HepG2 (cell line): Measurements from ENCODE around the gene GALC. TPM values are rescaled to one million over a fixed set of nuclear protein-coding genes. Genes with fewer than 3 reads are reported as not detected.

Experiments used
- ATAC-seq: fragments of 200-7000 bp; cut with Tn5 transposase; 3 replicates; pipeline ENCODE4 v1.9.1; 2020; ENCODE audit warnings: mild to moderate bottlenecking, moderate library complexity
- BruUV-seq: library from RNA; stranded (reverse); fragments of 400-500 nt; replicated peaks from 2 replicates; lab custom pipeline; 2021; lab: Mats Ljungman, UMichigan
- CTCF ChIA-PET: fragments of 300-600 bp; formaldehyde crosslinking; extraction: SDS; loops from one replicate; lab custom pipeline; 2021; ENCODE audit warnings: low total read pairs, inconsistent platforms, low intra/inter-chr PET ratio; lab: Yijun Ruan, JAX
- POLR2A ChIA-PET: fragments of 350-600 bp; sonication (Branson Sonifier 250); formaldehyde crosslinking; loops from one replicate; lab custom pipeline; 2020; ENCODE audit warnings: antibody characterized with exemption, inconsistent platforms; lab: Yijun Ruan, JAX
- DNase-seq: peaks from one replicate; pipeline ENCODE4 v3.0.0-alpha.2; 2015; ENCODE audit warnings: low spot score
- FAIRE-seq: peaks from 3 replicates; lab custom pipeline; 2011; peaks lifted over from hg19 to GRCh38; lab: Jason Lieb, UNC
- H2AFZ ChIP-seq: one replicate; pipeline ENCODE4 v1.6.1; 2011; ENCODE audit warnings: low read length, inconsistent platforms
- H3K27ac ChIP-seq: fragments of 300-600 bp; 3 replicates; pipeline ENCODE4 v1.8.0; 2011; ENCODE audit warnings: mixed run types, mild to moderate bottlenecking, mixed read lengths, low read length, inconsistent platforms; ENCODE audit not compliant: insufficient read depth; ENCODE audit errors: extremely low read length
- H3K27me3 ChIP-seq, 2 experiments: fragments of 200-600 bp in 1 of 2; 2 replicates in 1 of 2; 3 replicates in 1 of 2; pipeline versions ENCODE4 v1.6.0 to v1.8.0; 2011; ENCODE audit warnings: low read length in 2 of 2, mild to moderate bottlenecking in 2 of 2, moderate library complexity in 2 of 2, inconsistent platforms in 1 of 2; ENCODE audit not compliant: insufficient read depth in 2 of 2, control insufficient read depth in 1 of 2
- H3K36me3 ChIP-seq, 2 experiments: fragments of 200-600 bp in 1 of 2; replicated peaks in 1 of 2; 2 replicates in 1 of 2; 3 replicates in 1 of 2; pipeline versions ENCODE4 v1.5.1 to v1.8.0; 2011; ENCODE audit warnings: low read length in 2 of 2, inconsistent platforms in 1 of 2; ENCODE audit not compliant: insufficient read depth in 2 of 2, control insufficient read depth in 1 of 2
- H3K4me1 ChIP-seq: 2 replicates; pipeline ENCODE4 v1.5.1; 2012; ENCODE audit warnings: low read length, inconsistent platforms; ENCODE audit not compliant: insufficient read depth
- H3K4me2 ChIP-seq: 2 replicates; pipeline ENCODE4 v1.6.0; 2011; ENCODE audit warnings: low read depth, low read length, inconsistent platforms
- H3K4me3 ChIP-seq, 3 experiments: fragments of 200-600 bp in 1 of 3; sonication (generic), shearing (Covaris generic) in 1 of 3; replicated peaks in 1 of 3; 2 replicates each; pipeline ENCODE4 v1.5.1; 2011 to 2016; ENCODE audit warnings: low read length in 3 of 3, inconsistent platforms in 2 of 3, low read depth in 2 of 3, mild to moderate bottlenecking in 2 of 3, control low read depth in 1 of 3, mixed read lengths in 1 of 3; ENCODE audit not compliant: insufficient read depth in 1 of 3
- H3K79me2 ChIP-seq: one replicate; pipeline ENCODE4 v1.6.1; 2011; ENCODE audit warnings: low read length, inconsistent platforms; ENCODE audit not compliant: insufficient read depth
- H3K9ac ChIP-seq: 2 replicates; pipeline ENCODE4 v1.6.0; 2011; ENCODE audit warnings: mild to moderate bottlenecking, low read depth, low read length, inconsistent platforms; ENCODE audit not compliant: insufficient read depth
- H3K9me3 ChIP-seq: 2 replicates; pipeline ENCODE4 v1.5.1; 2012; ENCODE audit warnings: mild to moderate bottlenecking, low read length
- H4K20me1 ChIP-seq: 2 replicates; pipeline ENCODE4 v1.6.0; 2011; ENCODE audit warnings: inconsistent platforms, mild to moderate bottlenecking, low read length, moderate library complexity; ENCODE audit not compliant: insufficient read depth
- ARID2 ChIP-seq: sonication (generic); formaldehyde crosslinking; IDR thresholded peaks from 2 replicates; pipeline ENCODE4 v1.8.1; 2022; ENCODE audit warnings: mild to moderate bottlenecking, missing genetic modification reagents, borderline replicate concordance
- GABPA ChIP-seq, 2 experiments: IDR thresholded peaks; 2 replicates each; pipeline ENCODE4 v1.6.1; 2011 to 2016; ENCODE audit warnings: low read depth in 2 of 2, low read length in 1 of 2, missing biosample characterization in 1 of 2, missing genetic modification characterization in 1 of 2
- HOXA5 ChIP-seq: sonication (generic); formaldehyde crosslinking; IDR thresholded peaks from 2 replicates; pipeline ENCODE4 v1.4.0; 2020; ENCODE audit warnings: missing genetic modification reagents
- MAFF ChIP-seq: IDR thresholded peaks from 2 replicates; pipeline ENCODE4 v1.6.1; 2011; ENCODE audit warnings: low read depth, low read length, improper control_type of control experiment
- MAFK ChIP-seq, 2 experiments: IDR thresholded peaks in 1 of 2; conservative IDR thresholded peaks in 1 of 2; 2 replicates each; pipeline ENCODE4 v1.6.1; 2011; ENCODE audit warnings: improper control_type of control experiment in 2 of 2, low read length in 2 of 2
- NKX3-1 ChIP-seq: sonication (generic); formaldehyde crosslinking; IDR thresholded peaks from 2 replicates; pipeline ENCODE4 v1.5.0; 2020; ENCODE audit warnings: missing genetic modification reagents
- ZNF3 ChIP-seq: IDR thresholded peaks from 2 replicates; pipeline ENCODE4 v1.7.0; 2017; ENCODE audit warnings: inconsistent platforms
- ZNF326 ChIP-seq: sonication (generic); formaldehyde crosslinking; IDR thresholded peaks from 2 replicates; pipeline ENCODE4 v1.4.0; 2020; ENCODE audit warnings: missing genetic modification reagents, borderline replicate concordance
- ZNF556 ChIP-seq: sonication (generic); formaldehyde crosslinking; IDR thresholded peaks from 2 replicates; pipeline ENCODE4 v1.4.0; 2020; ENCODE audit warnings: mild to moderate bottlenecking, missing genetic modification reagents, borderline replicate concordance
- ZNF784 ChIP-seq: sonication (generic); formaldehyde crosslinking; IDR thresholded peaks from 2 replicates; pipeline ENCODE4 v1.5.1; 2020; ENCODE audit warnings: missing genetic modification reagents, mild to moderate bottlenecking, borderline replicate concordance
- ZNF816 ChIP-seq: sonication (generic); formaldehyde crosslinking; IDR thresholded peaks from 2 replicates; pipeline ENCODE4 v1.8.0; 2022; ENCODE audit warnings: missing genetic modification reagents, mild to moderate bottlenecking, borderline replicate concordance
- ZSCAN25 ChIP-seq: sonication (generic); formaldehyde crosslinking; IDR thresholded peaks from 2 replicates; pipeline ENCODE4 v1.8.0; 2022; ENCODE audit warnings: mild to moderate bottlenecking, missing genetic modification reagents
- WGBS: methylation state at CpG from one replicate; pipeline ENCODE4 v1.1.6; 2017; ENCODE audit warnings: low lambda C conversion rate; 5-methylcytosine and 5-hydroxymethylcytosine counted together
- in situ Hi-C: cut with HindIII; loops from 2 replicates; pipeline ENCODE4 v1.10.0; 2017; ENCODE audit warnings: low pct_unique_long_range_greater_than_20kb; ENCODE audit not compliant: extremely low pct_ligation_motif_present
- intact Hi-C: fragments of 100-400 bp; cut with micrococcal nuclease; formaldehyde crosslinking; loops from one replicate; pipeline ENCODE4 v1.10.0; 2022; ENCODE audit not compliant: unreplicated experiment
- polyA plus RNA-seq, 8 experiments: library from polyadenylated mRNA; depleted of rRNA in 3 of 8; stranded (reverse) in 7 of 8; unstranded in 1 of 8; fragments of >200 nt; fragmentation: Illumina TruSeq in 4 of 8; extraction: Trizol in 4 of 8; gene quantifications; 2 replicates each; pipeline versions ENCODE4 v1.2.1 to v1.2.3, GENCODE V29; 2011 to 2016; ENCODE audit warnings: low read depth in 4 of 8, missing spikeins in 1 of 8, mixed read lengths in 1 of 8; ENCODE audit not compliant: insufficient read depth in 1 of 8
- small RNA-seq, 3 experiments: library from RNA; depleted of rRNA; stranded (forward); fragments of <200 nt; gene quantifications; one replicate each; pipeline ENCODE3, GENCODE V24; 2012; ENCODE audit warnings: low read depth in 2 of 3, low replicate concordance in 1 of 3; ENCODE audit not compliant: insufficient read length in 3 of 3, insufficient read depth in 2 of 3
- total RNA-seq, 5 experiments: library from RNA; depleted of rRNA; stranded (reverse); fragments of >200 nt; fragmentation: Illumina TruSeq; extraction: Trizol; gene quantifications; 2 replicates each; pipeline ENCODE4 v1.2.3, GENCODE V29; 2016; ENCODE audit warnings: low read depth in 1 of 5
- TF ChIP-seq, protein P1 (sequence below): IDR thresholded peaks from 2 replicates; pipeline ENCODE4 v1.6.1; 2016; ENCODE audit warnings: low read depth, control low read depth
- TF ChIP-seq, protein P2 (sequence below): sonication (generic); formaldehyde crosslinking; IDR thresholded peaks from 2 replicates; pipeline ENCODE4 v1.8.0; 2022; ENCODE audit warnings: missing genetic modification reagents, mild to moderate bottlenecking, inconsistent platforms, borderline replicate concordance

Gene GALC
- total and polyA plus RNA-seq, 2 of the 13 experiments (the other 11 are each of a cell fraction or from before 2014, with no cell fraction given): not detected

- Histone ChIP-seq H4K20me1 (no peaks in the 10 kb centered on the region), H3K4me2 (no peak overlapping the region), H3K27ac (no peak overlapping the region), H3K27me3 (no peaks in the 10 kb centered on the region), H2AFZ (no peak overlapping the region), H3K4me3 (no peak overlapping the region), H3K4me1 (no peaks in the 10 kb centered on the region), H3K36me3 (no peaks in the 10 kb centered on the region), H3K79me2 (no peaks in the 10 kb centered on the region), H3K9me3 (no peaks in the 10 kb centered on the region), H3K9ac (no peak overlapping the region)
- CTCF ChIA-PET: no interaction called here
- no peak for FAIRE-seq
- ATAC-seq: no peak
- POLR2A ChIA-PET: no interaction called here
- WGBS: 5% methylated on average over 1 of the region's 1 CpG
- DNase-seq: no peak
- intact Hi-C loops (no loop called here), in situ Hi-C loops (no loop called here)
- no TSS peak for BruUV-seq
- TF ChIP-seq ZNF326 (CRISPR knock-in tag): no peak
- TF ChIP-seq ZNF3: no peak
- TF ChIP-seq, protein P1, sequence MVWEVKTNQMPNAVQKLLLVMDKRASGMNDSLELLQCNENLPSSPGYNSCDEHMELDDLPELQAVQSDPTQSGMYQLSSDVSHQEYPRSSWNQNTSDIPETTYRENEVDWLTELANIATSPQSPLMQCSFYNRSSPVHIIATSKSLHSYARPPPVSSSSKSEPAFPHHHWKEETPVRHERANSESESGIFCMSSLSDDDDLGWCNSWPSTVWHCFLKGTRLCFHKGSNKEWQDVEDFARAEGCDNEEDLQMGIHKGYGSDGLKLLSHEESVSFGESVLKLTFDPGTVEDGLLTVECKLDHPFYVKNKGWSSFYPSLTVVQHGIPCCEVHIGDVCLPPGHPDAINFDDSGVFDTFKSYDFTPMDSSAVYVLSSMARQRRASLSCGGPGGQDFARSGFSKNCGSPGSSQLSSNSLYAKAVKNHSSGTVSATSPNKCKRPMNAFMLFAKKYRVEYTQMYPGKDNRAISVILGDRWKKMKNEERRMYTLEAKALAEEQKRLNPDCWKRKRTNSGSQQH (CRISPR knock-in tag): no peak
- TF ChIP-seq NKX3-1 (CRISPR knock-in tag): no peak
- no peak for TF ChIP-seq ZSCAN25 (CRISPR knock-in tag)
- TF ChIP-seq ARID2: no peak
- TF ChIP-seq, protein P2, sequence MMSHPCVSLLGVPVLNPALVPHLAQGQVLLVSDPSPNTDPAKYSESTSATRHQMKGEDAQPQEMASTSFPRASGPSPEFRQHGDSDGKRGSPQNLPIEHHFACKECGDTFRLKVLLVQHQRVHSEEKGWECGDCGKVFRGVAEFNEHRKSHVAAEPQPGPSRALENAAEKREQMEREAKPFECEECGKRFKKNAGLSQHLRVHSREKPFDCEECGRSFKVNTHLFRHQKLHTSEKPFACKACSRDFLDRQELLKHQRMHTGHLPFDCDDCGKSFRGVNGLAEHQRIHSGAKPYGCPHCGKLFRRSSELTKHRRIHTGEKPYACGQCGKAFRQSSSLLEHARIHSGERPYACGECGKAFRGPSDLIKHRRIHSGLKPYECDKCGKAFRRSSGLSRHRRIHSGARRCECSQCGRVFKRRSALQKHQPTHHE: no peak
- TF ChIP-seq ZNF816 (CRISPR knock-in tag): no peak
- TF ChIP-seq ZNF556 (CRISPR knock-in tag): no peak
- peak; percentile 54 to 72; a peak in 3 of 4 replicates for TF ChIP-seq MAFK (conservative IDR thresholded peaks at IDR 0.05 in 1 of 2, IDR thresholded peaks at IDR 0.05 in 1 of 2; ENCODE audit: low read length in 2 of 2)
- TF ChIP-seq GABPA (IDR thresholded peaks at IDR 0.05; ENCODE audit: low read depth, low read length): no peak
- TF ChIP-seq GABPA (CRISPR knock-in tag; IDR thresholded peaks at IDR 0.05; ENCODE audit: low read depth): no peak
- TF ChIP-seq ZNF784 (CRISPR knock-in tag): no peak
- TF ChIP-seq HOXA5 (CRISPR knock-in tag): no peak
- TF ChIP-seq MAFF: peak; percentile 81
These were observed 109.2 kb downstream of the GALC start for GRCh38 chr14:87883750-87884149.

Small RNA genes within 50 kb of the gene (small RNA-seq; reads per million reads assigned to genes)
- gene RNU6-835P: 0 reads per million in 3 experiments

Other genes starting within 250 kb of the GALC start
- gene GPR65, start 12.0 kb upstream of the GALC start, total RNA-seq (2016; rRNA removed; fragmentation: Illumina TruSeq; extraction: Trizol): not detected in 2 replicates
- gene GPR65, start 12.0 kb upstream of the GALC start, polyA plus RNA-seq (2011; rRNA removed): not detected in 2 replicates